HG02870 (cell line): ENCODE data around the gene PPP3CB.

Experiments used
- ATAC-seq: cut with Tn5 transposase; IDR thresholded peaks from one replicate; pipeline ENCODE4 v1.9.1; 2021; ENCODE audit warnings: mild to moderate bottlenecking, moderate library complexity; ENCODE audit not compliant: unreplicated experiment

Gene PPP3CB

GRCh38 chr10:73495884-73496674, at the start of gene PPP3CB:
Gene PPP3CB (minus strand): TSS chr10:73496024. CDS start chr10:73495889, 135 bp downstream.
- peak; percentile 39 for ATAC-seq

GRCh38 chr10:73545357-73545756, 49.5 kb upstream of the PPP3CB start:
- ATAC-seq: no peak

GRCh38 chr10:73537709-73538108, 41.9 kb upstream of the PPP3CB start:
- no peak for ATAC-seq

- no peak for ATAC-seq
These were observed 41.5 kb upstream of the PPP3CB start for GRCh38 chr10:73537288-73537687.

DNA sequence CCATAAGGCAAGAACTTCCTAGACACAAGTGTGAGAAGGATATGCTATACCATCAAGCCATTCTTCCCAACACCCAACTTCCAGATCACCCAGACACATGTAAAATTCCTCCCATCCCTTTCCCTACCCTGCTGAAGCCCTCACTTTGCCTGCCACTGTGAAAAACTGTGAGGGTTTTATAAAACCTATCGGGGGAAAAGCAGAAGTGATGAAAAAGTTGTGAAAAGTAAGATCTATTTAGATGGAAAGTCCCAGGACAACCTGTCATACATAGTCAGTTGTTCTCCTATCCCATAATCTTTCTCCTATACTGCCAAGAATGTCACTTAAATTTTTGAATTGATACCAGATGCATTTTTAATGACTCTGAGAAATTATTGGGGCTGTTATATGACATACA, 39.0 kb upstream of the PPP3CB start:
- no peak for ATAC-seq

- no peak for ATAC-seq
These were observed 33.4 kb upstream of the PPP3CB start for GRCh38 chr10:73529089-73529832.

- no peak for ATAC-seq
These were observed 26.4 kb upstream of the PPP3CB start for GRCh38 chr10:73522263-73522662.

- ATAC-seq: no peak
These were observed 23.5 kb upstream of the PPP3CB start for GRCh38 chr10:73519336-73519735.

DNA sequence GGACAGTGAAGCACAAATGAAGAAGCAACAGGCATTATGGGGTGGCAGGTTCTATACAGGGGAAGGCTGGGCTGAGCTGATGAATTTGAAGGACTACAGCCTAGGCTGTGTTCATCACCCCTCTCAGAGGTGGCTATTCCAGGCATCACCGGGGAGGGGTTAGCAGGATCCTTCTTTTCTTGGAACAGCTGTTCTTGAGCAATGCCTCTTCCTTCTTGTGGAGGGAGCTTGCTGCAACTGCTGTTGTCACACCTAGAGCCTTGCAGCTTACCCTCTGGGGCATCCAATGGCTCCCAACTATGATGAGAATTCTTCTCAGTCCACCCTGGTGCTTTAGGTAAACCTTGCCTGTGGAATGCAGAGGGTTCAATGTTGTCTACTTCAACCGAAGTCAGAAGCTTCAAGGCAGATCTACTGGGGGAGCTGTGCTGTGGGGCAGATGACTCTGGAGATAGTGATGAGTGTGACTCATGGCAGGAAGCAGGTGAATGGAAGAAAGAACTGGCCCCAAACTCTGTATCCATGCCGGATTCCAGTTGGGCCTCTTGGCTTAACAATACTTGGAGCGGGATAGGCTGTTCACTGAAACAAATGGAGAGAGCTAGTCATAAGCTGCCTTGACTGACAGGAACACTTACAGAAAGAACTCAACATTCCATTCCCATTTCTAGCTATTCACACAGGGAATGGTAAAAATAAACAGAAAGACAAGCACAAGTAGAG, 21.5 kb upstream of the PPP3CB start:
- ATAC-seq: no peak

DNA sequence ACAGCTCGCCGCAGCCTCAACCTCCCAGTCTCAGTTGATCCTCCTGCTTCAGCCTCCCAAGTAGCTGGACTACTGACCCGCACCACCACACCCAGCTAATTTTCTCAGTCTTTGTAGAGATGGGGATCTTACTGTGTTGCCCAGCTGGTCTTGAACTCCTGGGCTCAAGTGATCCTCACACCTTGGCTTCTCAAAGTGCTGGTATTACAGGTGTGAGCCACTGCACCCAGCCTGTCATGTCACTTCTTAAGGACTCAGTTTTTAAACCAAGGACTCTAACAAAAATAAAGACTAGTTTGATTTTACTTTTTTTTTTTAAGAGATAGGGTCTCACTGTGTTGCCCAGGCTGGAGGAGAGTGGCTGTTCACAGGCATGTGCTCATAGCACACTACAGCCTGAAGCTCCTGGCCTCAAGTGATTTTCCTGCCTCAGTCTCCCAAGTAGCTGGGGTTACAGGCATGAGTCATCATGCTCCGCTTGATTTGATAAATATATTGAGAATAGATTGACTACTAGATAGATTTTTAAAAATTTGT, 16.5 kb upstream of the PPP3CB start:
- ATAC-seq: no peak

- no peak for ATAC-seq
These were observed 13.9 kb upstream of the PPP3CB start for GRCh38 chr10:73509695-73510094.

DNA sequence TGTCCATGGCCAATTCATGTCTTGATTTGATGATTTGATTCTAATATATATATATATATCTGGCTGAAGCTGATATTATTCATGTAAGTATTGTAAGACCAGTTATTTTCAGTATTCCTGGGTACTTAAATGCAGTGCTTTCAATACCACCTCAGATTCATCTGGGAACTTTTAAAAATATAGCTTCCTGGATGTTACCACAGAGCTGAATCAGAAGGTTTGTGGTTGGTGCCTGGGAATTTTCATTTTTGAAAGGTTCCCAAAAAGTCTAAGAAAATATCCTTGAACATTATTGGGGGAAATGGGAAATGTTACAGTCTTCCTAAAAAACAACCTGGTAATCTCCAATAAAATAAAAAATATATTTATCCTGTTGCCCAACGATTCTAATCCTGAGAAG, 10.7 kb upstream of the PPP3CB start:
- ATAC-seq: no peak

DNA sequence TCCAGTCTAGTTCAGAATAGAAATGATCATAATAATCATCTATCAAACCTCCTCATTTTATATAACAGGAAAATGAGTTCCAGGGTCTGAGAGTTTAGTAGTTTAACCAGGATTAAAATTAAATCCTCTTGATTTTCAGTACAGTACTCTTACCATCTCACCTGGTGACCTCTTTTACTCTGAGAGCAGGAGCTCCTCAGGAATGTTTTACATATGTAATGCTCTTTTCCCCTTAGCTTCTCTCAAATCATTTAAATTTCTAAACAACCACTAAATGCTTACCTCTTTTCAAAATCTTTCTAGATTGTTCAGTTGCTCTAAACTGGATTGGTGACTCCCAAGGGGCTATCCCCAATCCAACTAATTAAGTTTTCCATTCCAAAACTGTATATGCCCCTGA, 10.2 kb upstream of the PPP3CB start:
- ATAC-seq: no peak

- ATAC-seq: no peak
These were observed 7.2 kb upstream of the PPP3CB start for GRCh38 chr10:73503037-73503436.

DNA sequence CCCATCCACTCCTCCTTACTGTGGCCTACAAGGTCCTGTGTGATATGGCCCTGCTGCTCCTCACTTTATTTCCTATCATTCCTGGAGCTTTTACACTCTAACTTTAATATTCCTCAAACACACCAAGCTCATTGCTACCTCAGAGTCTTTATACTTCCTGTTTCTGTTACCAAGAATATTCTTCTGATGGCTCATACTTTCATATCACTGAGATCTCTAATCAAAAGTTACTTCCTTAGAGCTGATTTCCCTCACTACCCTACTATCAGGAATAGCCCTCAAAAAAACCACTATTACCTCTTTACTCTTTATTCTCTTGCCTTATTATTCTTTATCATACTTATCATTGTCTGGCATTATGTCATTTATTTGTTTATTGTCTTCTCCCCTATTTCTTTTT, 5.8 kb upstream of the PPP3CB start:
- ATAC-seq: no peak

GRCh38 chr10:73497623-73498022, 1.8 kb upstream of the PPP3CB start:
- ATAC-seq: no peak

DNA sequence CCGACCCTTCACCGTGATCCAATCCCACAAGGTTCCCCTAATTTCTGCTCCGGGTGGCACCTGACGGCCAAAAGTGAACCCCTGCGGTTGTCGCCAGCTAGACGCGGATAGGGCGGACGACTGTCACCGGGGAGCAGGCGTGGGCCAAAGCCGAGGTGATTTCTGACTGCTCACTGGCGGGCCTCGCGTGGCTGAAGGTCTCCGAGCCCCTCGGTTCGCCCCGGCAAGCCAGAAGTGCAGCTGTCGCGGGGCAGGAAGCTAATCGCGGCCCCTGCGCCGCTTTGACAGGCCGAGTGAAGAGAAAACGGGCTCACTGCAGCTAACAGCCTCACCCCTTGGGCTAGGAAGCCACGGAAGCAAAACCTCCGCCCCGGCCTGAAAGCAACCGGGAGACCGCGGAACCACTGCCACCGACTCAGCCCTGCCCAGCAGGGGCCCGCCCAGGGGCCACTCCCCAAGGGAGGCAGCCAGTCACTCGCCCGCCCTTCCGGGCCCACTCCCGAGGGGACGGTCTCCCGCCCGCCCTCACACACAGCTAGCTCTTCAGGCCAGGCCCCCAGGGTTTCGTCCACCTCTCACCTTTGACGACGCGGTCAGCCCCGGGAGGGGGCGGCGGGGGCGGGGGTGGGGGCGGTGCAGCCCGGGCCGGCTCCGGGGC, 469 bp downstream of the PPP3CB start:
- ATAC-seq: peak; percentile 89

GRCh38 chr10:73494877-73495225, 973 bp downstream of the PPP3CB start:
- ATAC-seq: no peak

DNA sequence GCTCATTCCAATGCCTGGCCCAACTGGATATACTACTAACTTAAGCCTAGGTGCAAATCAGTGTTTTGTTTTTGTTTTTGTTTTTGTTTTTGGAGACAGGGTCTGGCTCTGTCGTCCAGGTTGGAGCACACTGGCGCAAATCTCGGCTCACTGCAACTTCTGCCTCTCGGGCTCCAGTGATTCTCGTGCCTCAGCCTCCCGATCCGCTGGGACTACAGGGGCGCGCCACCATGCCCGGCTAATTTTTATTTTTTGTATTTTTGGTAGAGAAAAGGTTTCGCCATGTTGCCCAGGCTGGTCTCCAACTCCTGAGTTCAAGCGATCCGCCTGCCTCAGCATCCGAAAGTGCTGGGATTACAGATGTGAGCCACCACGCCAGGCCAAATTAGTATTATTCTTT, 1.6 kb downstream of the PPP3CB start:
- ATAC-seq: no peak

GRCh38 chr10:73493781-73494180, 2.0 kb downstream of the PPP3CB start:
- no peak for ATAC-seq

DNA sequence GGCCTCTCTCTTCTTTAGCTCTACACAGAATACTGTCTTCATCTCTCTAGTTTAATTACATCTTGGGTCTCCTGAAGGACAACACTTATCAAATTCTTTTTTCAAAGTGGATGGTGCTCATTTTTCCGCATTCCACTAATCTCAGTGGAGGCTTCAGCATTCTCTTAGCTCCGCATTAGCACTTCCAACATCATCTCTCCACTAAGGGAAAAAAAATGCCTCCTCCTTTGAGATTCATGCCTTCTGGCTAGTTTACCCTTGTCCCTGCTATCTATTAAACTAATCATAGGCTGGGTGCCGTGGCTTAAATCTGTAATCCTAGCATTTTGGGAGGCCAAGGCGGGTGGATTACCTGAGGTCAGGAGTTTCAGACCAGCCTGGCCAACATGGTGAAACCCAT, 9.2 kb downstream of the PPP3CB start:
- ATAC-seq: no peak
